ENCODE results near the gene ATG5.
"Not testable (repeated sequence)": the region's sequence is repeated elsewhere in the genome, so short reads cannot be mapped to it uniquely, and the experiment has no call there.

ATG5 gene

GRCh38 chr6:106309766-106310373 lies 15.7 kb downstream of the ATG5 start:
- DNase-seq (ENCODE audit: low read depth, low spot score) = no peak

- DNase-seq (ENCODE audit: low read depth, low spot score) = no peak
These were observed 16.6 kb downstream of the ATG5 start for GRCh38 chr6:106308985-106309384.

- no peak for DNase-seq (ENCODE audit: low read depth, low spot score)
These were observed 19.8 kb downstream of the ATG5 start for GRCh38 chr6:106305740-106306139.

- DNase-seq (ENCODE audit: low read depth, low spot score) = no peak
These were observed 24.6 kb downstream of the ATG5 start for GRCh38 chr6:106300944-106301343.

GRCh38 chr6:106300020-106300780 lies 25.4 kb downstream of the ATG5 start:
- DNase-seq (ENCODE audit: low read depth, low spot score) = no peak

- no peak for DNase-seq (ENCODE audit: low read depth, low spot score)
These were observed 32.4 kb downstream of the ATG5 start for GRCh38 chr6:106293116-106293515.

GRCh38 chr6:106290954-106291353 lies 34.6 kb downstream of the ATG5 start:
- DNase-seq (ENCODE audit: low read depth, low spot score) = no peak

GRCh38 chr6:106290032-106290431 lies 35.5 kb downstream of the ATG5 start:
- no peak for DNase-seq (ENCODE audit: low read depth, low spot score)

- DNase-seq (ENCODE audit: low read depth, low spot score) = no peak
These were observed 38.3 kb downstream of the ATG5 start for GRCh38 chr6:106287215-106287614.

- no peak for DNase-seq (ENCODE audit: low read depth, low spot score)
These were observed 38.8 kb downstream of the ATG5 start for GRCh38 chr6:106286746-106287145.

- no peak for DNase-seq (ENCODE audit: low read depth, low spot score)
These were observed 42.1 kb downstream of the ATG5 start for GRCh38 chr6:106283481-106283880.

GRCh38 chr6:106281661-106282060 lies 43.9 kb downstream of the ATG5 start:
- DNase-seq (ENCODE audit: low read depth, low spot score) = no peak

GRCh38 chr6:106281088-106281487 lies 44.5 kb downstream of the ATG5 start:
- no peak for DNase-seq (ENCODE audit: low read depth, low spot score)

GRCh38 chr6:106279179-106279578 lies 46.4 kb downstream of the ATG5 start:
- DNase-seq (ENCODE audit: low read depth, low spot score) = no peak

- DNase-seq (ENCODE audit: low read depth, low spot score) = no peak
These were observed 49.9 kb downstream of the ATG5 start for GRCh38 chr6:106275692-106276091.

- no peak for DNase-seq (ENCODE audit: low read depth, low spot score)
These were observed 52.5 kb downstream of the ATG5 start for GRCh38 chr6:106273087-106273486.

- DNase-seq (ENCODE audit: low read depth, low spot score) = no peak
These were observed 53.3 kb downstream of the ATG5 start for GRCh38 chr6:106272287-106272686.

GRCh38 chr6:106270414-106270813 lies 55.1 kb downstream of the ATG5 start:
- no peak for DNase-seq (ENCODE audit: low read depth, low spot score)

GRCh38 chr6:106269268-106269919 lies 56.2 kb downstream of the ATG5 start:
- DNase-seq (ENCODE audit: low read depth, low spot score) = not testable (repeated sequence)

- not testable (repeated sequence) for DNase-seq (ENCODE audit: low read depth, low spot score)
These were observed 57.1 kb downstream of the ATG5 start for GRCh38 chr6:106268500-106268899.

GRCh38 chr6:106264433-106264832 lies 61.1 kb downstream of the ATG5 start:
- not testable (repeated sequence) for DNase-seq (ENCODE audit: low read depth, low spot score)

GRCh38 chr6:106259748-106260147 lies 65.8 kb downstream of the ATG5 start:
- not testable (repeated sequence) for DNase-seq (ENCODE audit: low read depth, low spot score)

GRCh38 chr6:106258726-106259125 lies 66.8 kb downstream of the ATG5 start:
- DNase-seq (ENCODE audit: low read depth, low spot score) = no peak

All from iPS DF 19.7 (cell line).